ENCODE measurements around the gene MYT1.
"Not testable (repeated sequence)": the region's sequence is repeated elsewhere in the genome, so short reads cannot be mapped to it uniquely, and the experiment has no call there.

Gene MYT1

DNA sequence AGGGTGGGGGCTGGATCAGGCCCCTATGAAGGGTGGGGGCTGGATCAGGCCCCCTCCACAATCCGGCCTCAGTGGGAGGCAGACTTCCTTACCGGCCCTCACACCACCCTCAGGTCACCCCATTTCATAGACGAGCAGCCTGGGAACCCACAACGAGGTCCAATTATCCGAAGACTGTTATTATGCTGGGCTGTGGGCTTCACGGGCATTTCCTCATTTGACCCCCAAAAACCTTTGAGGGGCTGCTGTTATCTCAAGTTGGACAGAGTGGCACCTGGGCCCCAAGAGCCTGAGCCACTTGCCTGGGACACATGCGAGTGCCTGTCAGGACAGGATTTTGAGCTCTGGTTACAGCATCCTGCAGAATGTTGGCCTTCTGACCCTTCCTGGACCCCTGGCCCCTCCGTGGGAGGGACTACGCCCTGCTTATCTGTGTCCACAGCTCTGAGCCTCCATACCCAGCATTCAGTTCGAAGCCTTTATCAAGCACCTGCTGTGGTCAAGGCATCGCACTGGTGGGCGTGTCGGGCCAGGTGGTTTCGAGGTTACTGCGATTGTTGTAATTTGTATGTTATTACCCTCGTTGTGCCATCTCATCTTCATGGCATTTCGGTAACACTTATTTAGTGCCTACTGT, 56.8 kb downstream of the MYT1 start:
- no peak for DNase-seq

- DNase-seq: no peak
Observed at GRCh38 chr20:64222291-64222735, 58.1 kb downstream of the MYT1 start.

DNA sequence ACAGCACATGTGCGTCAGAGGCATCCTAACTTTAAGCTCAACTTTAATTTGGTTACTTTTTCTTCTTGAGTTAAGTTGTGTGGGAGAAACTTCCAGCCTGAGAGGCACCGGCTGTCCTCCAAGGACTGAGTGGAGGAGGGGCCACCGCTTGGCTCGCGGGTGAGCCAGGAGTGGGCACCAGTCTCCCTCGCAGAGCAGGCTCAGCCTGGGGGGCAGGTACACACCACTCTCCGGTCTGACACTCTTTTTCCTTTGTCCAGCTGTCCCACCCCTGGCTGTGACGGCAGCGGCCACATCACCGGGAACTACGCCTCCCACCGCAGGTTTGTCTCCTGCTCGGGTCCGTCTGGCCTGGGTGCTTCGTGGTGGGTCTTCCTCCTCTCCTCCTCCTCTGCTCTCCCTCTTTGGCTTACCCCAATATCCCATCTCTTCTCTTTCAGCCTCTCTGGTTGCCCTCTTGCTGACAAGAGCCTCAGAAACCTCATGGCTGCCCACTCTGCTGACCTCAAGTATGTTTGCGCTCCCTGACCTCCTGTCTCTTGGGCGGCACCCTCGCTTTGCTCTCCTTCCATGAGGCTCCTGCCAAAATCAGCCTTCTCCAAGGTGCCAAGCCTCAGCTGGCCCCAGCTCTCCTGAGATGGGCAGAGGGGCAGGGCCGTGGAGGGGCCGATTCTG, 58.7 kb downstream of the MYT1 start:
- DNase-seq: no peak

DNA sequence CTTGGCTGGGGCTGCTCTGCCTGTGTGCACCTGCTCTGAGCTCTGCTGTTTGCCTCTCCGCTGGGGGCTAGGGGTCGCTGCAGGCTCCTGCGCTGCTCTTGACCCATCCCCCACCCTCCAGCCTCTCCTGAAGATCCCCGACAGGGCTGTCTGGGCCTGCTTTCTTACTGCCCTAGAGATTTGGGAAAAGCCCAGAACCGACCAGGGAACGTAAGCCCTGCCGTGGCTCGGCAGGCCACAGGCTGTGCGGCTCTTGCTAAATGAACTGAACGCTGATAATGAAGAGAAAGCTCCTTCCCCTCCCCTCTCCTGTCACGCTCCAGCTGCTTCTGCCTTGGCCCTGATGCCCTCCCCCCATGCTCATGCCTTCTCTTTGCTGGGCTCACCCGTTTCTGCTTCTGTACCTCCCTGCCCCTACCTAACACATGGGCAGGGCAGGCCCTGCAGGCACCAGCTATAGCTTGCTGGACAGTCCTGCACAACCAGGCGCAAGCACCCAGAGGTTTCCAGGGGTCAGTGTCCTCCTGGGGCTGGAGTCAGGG, 59.3 kb downstream of the MYT1 start:
- no peak for DNase-seq

DNA sequence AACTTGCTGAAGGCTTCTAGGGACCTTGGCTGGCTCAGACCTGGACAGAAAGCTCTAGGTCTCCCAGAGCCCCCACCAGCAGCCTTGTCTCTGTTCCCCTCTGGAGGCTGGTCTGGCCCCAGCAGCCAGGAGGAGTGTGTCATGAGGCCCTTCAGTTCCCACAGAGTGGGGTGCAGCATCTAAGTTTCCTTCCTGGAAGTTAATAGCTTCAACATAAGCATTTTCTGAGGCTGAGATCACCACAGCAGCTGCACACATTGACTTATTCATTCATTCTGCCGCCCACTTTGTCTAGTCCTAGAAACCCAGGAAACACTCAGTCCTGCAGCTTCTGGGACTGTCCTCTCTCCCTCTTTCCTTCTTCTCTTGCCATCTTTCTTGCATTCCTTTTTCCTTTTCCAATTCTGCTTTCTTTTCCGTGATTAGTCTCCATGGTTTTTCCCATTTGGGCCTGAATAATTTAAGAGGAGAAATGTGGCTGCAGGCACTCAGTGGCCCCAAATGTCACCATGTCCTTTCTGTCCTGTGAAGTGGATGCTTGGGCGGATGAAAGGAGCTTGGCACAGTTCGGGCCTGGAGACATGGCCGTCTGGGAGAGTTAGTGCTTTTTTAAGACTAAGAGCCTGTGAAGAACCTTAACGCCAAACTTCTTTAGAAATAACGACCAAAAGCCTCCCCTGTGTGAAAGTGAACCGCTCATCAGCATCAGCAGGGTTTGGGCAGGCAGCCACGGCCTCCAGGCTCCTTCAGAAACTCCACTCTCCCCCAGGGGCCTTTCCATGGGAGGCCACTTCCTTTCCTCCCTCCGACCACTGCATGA, 60.3 kb downstream of the MYT1 start:
- no peak for DNase-seq

DNA sequence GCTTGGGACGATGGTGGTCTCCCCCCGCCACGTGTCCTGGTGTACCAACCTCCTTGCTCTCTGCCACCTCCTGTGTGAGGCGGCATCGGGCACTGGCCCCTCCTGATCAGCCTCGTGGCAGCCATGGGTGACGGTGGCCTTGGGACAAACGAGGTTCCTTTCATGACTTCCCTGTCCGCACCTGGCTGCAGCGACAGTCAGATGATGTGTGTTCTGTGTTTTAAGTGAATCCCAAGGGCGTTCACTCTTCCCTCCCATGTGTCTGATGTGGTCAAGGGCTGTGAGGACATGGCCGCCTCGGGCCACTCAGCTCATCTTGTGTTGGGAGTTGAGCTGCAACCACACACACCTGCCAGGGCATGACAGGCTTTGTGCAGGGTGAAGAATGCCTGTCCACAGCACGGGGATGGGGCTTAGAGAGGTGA, 60.9 kb downstream of the MYT1 start:
- no peak for DNase-seq

GRCh38 chr20:64225828-64226598, 61.8 kb downstream of the MYT1 start:
- no peak for DNase-seq

- DNase-seq: no peak
Observed at GRCh38 chr20:64226686-64227580, 62.7 kb downstream of the MYT1 start.

- DNase-seq: no peak
Observed at GRCh38 chr20:64228086-64228653, 63.9 kb downstream of the MYT1 start.

- DNase-seq: no peak
Observed at GRCh38 chr20:64228751-64229506, 64.7 kb downstream of the MYT1 start.

DNA sequence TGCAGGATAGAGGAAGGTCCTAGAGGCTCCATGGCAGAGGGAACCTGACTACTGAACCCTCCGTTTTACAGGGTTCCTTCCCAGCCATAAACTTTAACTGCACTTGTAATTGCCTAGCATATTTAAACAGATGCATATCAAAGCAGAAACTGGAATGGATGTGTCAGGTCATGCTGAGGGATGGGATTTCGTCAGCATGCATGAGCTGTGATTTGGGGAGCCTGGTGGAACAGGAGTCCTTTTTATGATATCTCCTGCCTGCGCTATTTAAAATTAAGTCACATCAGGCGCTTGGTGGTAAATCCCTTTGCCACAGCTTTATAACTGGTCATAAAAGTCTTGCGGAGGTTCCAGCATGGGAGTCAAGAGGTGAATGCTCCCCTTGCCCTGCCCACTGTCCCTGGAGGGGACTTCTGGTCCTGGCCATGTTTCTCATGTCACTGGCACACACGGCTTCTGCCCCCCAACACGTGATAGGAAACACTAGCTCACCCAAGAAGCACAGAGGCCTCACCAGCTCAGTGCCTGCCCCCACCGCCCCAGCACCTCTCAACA, 65.3 kb downstream of the MYT1 start:
- no peak for DNase-seq

- no peak for DNase-seq
Observed at GRCh38 chr20:64230461-64231145, 66.4 kb downstream of the MYT1 start.

DNA sequence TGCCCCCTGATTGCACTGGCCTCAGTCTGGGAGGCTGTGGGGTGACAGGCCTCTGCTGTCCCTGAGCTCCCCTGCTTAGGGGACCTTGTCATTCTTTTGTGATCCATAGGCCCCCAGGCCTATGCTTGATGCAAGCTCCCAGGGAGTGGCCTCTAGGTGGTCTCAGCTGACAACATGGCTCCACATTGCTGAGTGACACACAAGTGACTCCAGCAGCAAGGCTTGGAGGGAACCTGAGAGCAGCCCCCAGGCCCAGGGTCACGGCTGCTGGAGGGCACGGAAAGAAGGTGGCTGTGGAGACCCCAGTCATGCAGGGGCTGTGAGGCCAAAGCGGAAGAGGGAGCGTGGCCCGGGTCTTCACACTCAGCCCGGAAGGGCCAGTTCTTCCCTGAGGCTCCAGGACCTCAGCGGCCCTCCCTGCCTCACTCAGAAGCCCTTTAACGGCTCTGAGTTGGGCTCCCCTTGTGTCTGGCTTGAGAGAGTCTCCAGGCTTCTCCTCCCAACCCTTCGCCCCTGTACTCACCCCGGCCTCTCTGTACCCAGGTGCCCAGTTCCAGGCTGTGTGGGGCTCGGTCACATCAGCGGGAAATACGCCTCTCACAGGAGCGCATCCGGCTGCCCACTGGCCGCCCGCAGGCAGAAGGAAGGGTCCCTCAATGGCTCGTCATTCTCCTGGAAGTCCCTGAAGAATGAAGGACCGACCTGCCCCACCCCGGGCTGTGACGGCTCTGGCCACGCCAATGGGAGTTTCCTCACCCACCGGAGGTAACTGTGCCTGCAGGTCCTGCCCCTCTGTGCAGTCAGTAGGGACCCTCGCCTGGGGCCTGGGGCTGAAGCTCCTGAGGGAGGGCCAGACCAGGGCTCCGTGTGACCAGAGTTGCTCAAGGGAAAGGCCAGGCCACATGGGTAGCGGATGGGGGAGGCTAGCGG, 67.6 kb downstream of the MYT1 start:
- DNase-seq: no peak

DNA sequence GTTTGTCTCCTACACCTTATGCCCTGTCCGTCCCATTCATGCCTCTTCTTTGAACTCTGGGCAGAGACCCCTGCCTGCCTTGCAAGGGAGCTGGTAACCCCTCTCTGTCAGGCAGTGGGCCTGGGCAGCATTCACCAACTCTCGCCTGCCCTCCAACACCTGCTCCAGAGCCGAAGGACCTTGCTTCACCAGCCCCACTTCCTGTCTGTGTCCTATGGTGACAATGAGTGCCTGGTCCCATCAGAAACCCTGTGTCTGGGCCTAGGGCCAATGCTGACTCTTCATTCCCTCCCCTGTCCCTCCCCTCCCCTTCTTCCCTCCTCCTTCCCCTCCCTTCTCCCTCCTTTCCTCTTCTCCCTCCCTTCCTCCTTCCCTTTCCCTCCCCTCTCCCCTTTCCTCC, 68.5 kb downstream of the MYT1 start:
- no peak for DNase-seq

GRCh38 chr20:64233725-64234124, 69.5 kb downstream of the MYT1 start:
- DNase-seq: no peak

- DNase-seq: no peak
Observed at GRCh38 chr20:64234291-64234791, 70.1 kb downstream of the MYT1 start.

GRCh38 chr20:64234921-64235565, 70.8 kb downstream of the MYT1 start:
- DNase-seq: not testable (repeated sequence)

Measured in activated CD4-positive, CD25-positive, alpha-beta regulatory T cell (primary cell).